ENCODE data around the gene MVP.
"Not testable (repeated sequence)": the region's sequence is repeated elsewhere in the genome, so short reads cannot be mapped to it uniquely, and the experiment has no call there.

MVP gene

DNA sequence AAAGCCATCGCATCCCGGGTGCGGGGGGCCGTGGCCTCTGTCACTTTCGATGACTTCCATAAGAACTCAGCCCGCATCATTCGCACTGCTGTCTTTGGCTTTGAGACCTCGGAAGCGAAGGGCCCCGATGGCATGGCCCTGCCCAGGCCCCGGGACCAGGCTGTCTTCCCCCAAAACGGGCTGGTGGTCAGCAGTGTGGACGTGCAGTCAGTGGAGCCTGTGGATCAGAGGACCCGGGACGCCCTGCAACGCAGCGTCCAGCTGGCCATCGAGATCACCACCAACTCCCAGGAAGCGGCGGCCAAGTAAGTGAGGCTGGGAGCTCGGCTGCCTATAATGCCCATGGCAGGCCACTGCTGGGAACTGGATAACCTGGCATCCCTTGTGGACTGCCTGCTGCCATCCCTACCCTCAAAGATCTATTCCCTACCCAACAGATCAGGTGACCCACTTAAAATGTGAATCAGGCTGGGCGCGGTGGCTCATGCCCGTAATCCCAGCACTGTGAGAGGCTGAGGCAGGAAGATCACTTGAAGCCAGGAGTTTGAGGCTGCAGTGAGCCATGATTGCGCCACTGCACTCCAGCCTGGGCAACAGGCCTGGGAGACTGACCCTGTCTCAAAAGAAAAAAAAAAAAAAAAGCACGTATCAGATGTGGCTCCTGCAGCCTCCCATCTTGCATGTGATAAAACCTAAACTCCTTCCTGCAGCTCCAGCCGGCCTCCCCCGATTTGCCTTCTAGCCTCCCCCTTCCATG is 24.5 kb downstream of the MVP start:
- DNase-seq = no peak

GRCh38 chr16:29845656-29846055 is 25.4 kb downstream of the MVP start:
- no peak for DNase-seq

DNA sequence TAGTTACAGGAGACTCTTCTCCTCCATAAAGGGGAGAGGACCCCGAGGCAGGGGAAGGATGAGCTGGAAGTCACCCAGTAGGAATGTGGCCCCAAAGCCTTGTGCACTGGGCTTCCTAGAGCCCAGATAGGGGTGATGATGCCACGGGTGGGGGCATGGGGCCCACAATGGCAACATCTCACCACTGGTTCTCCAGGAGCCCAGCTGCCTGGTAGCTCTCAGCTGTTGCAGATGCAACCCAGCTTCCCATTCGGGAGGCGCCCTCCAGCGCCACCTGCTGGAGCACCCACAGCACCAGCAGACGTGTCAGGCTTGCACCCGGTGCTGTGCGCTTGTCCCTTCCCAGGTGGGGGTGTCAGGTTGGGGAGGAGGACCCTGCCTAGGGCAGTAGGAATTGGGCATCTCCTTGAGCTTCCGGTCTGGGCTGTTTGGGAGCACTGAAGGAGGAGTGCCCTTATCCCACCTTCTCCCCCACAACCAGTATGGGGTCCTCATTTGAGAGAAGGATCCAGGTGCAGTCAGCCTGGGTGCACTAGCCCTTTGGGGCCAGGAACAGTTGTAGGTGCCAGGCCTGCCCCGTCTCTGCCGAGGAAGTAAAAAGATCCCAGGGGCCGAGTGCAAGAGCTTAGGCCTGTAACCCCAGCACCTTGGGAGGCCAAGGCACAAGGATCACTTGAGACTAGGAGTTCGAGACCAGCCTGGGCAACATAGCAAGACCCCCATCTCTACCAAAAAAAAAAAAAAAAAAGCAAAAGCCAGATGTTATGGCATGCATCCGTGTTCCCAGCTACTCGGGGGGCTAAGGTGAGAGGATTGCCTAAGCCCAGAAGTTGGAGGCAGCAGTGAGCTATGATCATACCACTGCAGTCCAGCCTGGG is 28.4 kb downstream of the MVP start:
- DNase-seq = no peak

- DNase-seq = no peak
These were observed 29.2 kb downstream of the MVP start for GRCh38 chr16:29849505-29849904.

DNA sequence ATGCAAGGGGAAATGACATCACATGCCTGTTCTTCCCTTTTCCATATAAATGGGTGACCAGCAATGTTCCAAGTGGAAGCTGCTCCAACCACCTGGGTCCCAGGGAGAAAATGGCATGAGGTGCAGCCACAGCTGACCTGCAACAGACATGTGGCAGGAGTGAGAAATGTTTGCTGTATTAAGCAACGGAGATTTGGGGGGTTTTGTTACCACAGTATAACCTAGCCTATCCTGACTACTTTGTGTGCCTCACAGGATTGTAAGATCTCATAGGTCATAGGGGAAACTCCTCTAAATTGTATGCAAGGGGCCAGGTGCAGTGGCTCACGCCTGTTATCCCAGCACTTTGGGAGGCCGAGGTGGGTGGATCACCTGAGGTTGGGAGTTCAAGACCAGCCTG is 30.7 kb downstream of the MVP start:
- DNase-seq = no peak

GRCh38 chr16:29852654-29853053 is 32.4 kb downstream of the MVP start:
- no peak for DNase-seq

GRCh38 chr16:29854520-29855100 is 34.3 kb downstream of the MVP start:
- DNase-seq = no peak

DNA sequence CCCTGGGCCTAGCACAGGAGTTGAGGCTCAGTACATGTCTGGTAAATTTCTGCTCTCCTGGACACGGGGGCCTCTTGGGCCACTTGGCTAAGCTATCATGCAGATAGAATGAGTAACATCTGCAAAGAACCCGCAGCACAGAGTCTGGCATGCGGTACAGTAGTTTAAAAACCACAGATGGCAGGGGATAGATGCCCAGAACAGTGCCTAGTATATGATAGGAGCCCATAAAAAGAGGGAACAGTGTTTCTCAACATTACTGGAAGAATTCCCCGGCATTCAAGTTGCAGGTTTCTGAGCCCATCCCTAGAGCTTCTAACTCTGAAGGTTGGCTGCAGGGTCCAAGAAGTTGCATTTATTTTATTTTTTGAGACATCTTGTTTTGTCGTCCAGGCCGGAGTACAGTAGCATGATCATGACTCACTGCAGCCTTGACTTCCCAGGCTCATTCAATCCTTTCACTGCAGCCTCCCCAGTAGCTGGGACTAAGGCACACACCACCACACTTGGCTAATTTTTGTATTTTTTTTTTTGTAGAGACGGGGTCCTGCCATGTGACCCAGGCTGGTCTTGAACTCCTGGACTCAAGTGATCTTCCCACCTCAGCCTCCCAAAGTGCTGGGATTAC is 37.0 kb downstream of the MVP start:
- no peak for DNase-seq

DNA sequence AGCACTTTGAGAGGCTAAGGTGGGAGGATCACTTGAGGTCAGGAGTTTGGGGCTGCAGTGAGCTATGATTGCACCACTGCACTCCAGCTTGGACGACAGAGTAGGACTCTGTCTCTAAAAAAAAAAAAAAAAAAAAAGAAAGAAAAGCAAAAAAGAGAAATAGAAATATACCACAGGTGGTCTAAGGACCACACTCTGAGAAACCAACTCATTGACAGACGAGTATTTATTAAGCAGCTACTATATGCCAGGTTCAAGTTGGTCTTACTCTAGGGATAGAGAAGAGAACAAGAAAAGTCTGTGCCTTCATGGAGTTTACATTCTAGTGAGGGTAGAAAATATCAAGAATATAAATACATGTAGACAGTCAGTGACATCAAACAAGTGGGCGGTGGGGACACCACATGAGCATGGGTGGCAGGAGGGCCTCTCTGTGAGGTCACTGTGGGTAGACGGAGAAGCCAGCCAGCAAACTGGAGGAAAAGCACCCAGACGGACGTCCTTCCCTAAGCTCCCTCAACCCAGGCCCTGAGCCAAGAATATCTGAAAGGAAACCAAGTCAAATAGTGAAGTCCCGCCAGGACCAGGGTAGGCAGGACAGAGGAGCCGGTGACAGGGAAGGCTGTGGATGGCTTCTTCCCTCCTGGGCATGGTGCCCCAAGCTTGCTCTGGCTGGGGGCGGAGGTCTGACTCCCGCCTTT is 38.0 kb downstream of the MVP start:
- DNase-seq = no peak

- no peak for DNase-seq
These were observed 38.7 kb downstream of the MVP start for GRCh38 chr16:29858974-29859373.

- no peak for DNase-seq
These were observed 40.0 kb downstream of the MVP start for GRCh38 chr16:29860218-29860617.

GRCh38 chr16:29862383-29862883 is 42.2 kb downstream of the MVP start:
- no peak for DNase-seq

DNA sequence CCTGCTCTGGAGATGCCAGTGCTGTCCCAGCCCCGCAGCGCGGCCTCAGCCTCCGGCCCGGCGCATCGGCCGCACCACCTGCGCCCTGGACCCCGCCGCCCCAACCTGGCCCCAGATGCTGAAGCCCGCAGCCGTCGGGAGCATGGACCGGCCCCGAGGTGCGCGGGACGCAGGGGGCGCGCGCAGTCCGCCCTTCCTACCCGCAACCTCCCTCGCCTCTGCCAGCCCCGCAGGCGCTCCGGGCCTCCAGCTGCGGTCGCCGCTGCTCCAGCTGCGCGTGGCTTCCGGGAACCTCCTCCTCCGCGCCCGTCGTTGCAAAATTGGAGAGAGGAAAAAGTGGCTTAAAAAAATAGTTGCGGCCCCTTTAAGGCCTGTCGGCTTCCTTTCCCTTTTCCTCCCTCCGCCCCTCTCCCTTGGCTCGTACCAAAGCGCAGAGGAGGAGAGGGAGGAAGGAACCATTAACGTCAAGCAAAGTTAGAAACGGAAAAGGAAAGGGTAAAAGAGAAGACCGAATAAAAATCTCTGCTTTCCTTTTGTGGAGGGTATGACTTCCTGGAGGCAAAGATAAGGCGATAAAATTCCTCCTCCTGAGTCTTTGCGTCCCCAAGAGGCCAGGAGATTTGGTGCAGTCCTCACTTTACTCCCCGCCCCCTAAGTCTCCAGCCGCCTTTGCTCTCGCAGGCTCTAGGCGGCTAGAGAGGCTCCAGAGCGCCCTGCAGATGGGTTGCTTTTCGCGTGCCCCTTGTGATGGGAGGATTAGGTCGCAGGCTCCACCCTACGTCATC is 42.8 kb downstream of the MVP start, which contains the start of gene CDIPT:
TSS of gene CDIPT (minus strand) at position 343 of the 785 bp plus-strand sequence. CDS start 369 bp downstream, outside the sequence.
- DNase-seq = peak; percentile 79

DNA sequence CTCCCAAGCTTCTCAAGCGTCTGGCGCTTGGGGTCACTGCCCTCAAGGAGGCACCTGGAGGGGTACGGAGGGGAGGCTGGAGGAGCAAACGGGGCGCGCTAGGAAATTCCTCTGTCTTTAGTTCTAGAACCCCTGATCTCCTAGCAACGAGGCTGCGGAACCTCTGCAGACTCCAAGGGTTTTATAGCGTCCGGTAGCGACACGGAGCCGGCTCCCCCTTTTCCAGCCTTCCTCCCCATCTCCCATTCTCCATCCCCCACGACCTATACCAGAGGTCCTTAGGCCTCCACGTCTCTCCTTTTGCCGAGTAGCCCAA is 43.4 kb downstream of the MVP start:
- no peak for DNase-seq

DNA sequence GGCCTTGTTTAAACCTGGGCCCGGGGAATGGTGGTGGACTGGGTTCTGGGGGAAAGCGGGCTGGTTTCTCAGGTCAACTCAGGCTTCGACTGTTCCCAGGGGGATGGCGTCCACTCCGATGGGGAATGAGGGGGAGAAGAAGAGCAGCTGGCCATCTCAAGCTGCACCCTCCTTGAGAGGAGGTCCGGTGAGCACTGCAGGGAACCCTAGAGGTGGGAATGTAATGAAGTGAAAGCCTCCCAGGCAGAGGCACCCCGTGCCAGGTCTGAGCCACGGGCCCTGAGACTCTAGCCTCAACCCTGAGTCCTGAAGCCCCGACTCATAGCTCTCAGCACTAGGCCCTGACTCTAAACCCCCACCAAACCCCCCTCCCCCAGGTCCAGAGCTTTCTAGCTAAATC is 43.9 kb downstream of the MVP start:
- DNase-seq = no peak

DNA sequence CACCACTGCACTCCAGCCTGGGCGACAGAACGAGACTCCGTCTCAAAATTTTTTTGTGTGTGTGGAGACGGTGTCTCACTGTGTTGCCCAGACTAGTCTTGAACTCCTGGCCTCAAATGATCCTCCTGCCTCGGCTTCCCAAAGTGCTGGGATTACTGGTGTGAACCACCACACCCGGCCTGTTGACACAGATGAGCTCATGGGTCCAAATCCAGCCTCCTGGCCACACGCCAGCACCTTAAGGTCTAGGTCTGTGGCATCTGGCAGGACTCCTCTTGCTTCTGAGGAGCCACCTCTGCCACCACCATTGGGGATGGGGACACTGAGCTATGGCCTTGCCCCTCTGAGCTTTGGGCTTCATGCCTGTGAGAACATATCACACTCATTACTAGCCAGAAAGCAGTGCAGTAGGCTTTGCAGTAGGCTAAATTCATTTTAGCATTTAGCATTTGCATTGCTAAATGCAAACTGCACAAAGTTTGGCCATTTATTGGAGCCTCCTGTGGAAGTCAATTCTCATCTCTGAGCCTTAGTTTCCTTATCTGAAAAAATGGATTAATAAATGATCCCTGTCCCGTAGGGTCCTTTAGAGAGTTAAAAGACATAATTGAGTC is 48.2 kb downstream of the MVP start:
- no peak for DNase-seq

GRCh38 chr16:29869067-29869466 is 48.8 kb downstream of the MVP start:
- not testable (repeated sequence) for DNase-seq

DNA sequence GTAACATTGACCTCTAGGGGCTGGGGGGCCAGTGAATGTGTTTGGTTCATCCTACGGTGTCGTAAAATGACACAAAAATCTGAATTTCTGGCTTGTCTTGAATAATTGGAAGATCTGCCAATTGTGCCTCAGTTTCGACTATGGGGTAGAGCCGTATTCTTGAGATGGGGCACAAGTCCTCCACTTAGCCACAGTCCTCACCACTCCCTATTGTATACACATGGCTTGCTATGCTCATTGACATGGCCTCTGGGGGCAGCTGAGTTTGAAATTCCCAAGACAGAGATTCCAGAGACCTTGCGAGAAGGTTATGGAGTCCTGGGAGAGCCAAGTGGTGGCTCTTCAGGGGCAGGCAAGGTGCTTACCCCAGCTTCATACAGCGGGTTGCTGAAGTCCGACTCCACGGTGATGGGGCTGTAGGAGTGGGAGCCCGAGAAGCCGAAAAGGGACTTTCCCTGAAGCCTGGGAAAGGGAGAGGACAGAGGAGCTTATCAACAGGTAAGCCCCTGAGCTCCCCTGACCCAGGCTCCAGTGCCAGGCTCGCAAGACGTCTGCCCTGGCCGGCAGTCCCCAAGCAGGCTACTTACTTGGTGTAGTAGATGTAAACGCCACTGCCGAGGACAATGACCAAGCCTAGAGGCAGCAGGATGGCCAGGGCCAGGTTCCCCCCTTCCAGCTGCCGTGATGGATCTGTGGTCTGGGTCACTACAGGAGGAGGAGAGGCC is 51.7 kb downstream of the MVP start:
- DNase-seq = no peak

- no peak for DNase-seq
These were observed 53.1 kb downstream of the MVP start for GRCh38 chr16:29873319-29873718.

DNA sequence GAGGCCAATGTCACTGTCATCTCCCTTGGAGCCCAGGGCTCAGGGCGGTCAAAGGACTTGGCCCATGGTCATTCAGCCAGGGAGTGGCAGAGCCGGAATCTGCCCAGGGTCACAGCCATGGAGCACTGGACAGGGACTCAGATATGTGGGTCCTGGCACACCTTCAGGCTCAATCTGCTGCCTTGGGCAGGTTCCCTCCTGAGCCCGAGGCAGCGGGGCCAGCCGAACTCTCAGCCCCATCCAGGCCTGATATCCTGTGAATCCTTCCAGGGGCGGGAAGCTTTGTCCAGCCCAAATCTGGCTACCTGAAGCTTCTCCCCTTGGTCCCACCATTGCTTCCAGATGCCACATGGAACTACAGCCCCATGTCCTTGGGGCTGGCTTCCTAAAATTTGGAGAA is 54.9 kb downstream of the MVP start:
- DNase-seq = no peak

DNA sequence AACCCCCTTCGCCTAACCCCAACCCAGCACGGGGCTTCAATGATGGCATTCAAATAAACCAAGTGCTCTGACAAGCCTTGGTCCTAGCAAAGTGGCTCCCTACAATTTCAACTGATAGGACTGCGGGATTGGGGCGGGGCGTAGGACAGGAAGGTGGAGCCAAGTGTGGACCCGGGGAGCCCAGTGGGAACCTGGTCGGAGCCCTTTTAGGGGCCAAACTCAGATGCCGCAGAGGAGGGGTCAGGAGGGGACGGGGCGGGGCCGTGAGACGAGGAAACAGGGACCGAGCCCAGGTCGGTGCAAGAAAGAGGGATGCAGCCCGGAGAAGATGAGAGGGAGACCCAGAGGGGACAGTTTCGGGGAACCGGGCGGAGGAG is 55.9 kb downstream of the MVP start:
- no peak for DNase-seq

All from NCI-H1048 (cell line).